ENCODE measurements around the gene NNMT.

NNMT gene

DNA sequence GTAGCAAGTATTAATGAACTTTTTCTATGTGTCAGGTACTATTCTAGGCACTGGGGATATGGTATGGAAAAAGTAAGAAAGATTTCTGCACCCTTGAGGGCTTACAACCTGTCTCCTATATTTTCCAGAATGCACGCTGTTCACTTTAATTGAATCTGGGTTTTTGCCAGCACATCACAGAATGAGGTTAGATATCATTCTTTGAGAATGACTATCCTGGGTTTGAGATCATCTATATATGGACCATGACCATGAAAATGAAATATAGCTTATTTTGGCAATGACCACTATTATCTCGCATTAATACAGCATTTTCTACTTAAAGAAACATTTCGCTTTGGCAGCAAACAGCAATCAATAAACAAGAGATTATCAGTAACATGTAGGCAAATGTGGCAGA, 57.2 kb downstream of the NNMT start:
- no peak for DNase-seq

GRCh38 chr11:114354076-114354475, 57.9 kb downstream of the NNMT start:
- no peak for DNase-seq

GRCh38 chr11:114358716-114359115, 62.5 kb downstream of the NNMT start:
- DNase-seq: no peak

GRCh38 chr11:114359342-114359741, 63.1 kb downstream of the NNMT start:
- no peak for DNase-seq

GRCh38 chr11:114362326-114362725, 66.1 kb downstream of the NNMT start:
- DNase-seq: no peak

GRCh38 chr11:114362958-114363357, 66.8 kb downstream of the NNMT start:
- DNase-seq: no peak
